ENCODE results near the gene STAC. TPM values are rescaled to one million over a fixed set of nuclear protein-coding genes. Genes with fewer than 3 reads are reported as not detected.
"Not testable (repeated sequence)": the region's sequence is repeated elsewhere in the genome, so short reads cannot be mapped to it uniquely, and the experiment has no call there.

Gene STAC
- total RNA-seq, 1 experiment from 2014 or later: not detected

DNA sequence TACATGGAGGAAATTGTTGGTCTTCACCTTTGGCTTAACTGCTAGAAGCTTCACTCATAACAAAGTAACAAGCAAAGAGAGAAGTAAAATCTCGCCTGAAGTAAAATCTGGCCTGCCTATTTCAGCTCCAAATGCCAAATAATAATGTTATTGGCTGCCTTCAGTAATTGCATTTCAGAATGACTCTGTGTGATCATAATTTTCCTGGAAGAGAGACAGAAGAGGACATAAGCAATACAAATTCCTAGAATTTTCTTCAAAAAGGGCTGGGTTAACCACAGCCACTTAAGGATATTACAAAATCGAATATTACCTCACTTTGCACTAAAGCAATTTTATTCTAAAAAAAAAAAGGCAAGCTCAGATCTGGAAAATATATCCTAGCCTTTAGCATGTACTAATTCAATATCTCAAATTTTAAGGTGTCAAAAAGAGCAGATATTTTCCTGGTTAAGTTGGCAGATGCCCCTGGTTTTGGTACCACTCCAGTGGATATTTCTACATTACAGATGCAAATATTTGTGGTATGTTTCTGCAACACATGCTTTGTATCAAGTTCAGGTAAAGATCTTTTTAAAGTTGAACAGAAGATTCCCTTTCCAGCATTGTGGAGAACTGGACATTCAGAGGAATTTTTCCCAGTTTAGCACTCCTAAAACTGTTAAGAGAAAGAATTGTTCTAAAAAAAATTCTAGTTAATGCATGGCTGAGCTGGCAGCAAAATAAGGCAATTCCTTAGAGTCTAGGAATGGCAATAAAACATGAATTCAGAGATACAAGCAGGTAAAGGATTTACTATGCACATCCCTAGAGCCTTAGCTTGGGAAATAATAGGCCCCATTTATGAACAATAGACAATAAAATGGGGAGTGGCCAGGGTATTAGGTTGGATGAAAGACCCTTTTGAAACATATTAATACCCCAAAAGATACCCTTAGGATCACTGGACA is 116.7 kb downstream of the STAC start:
- Histone ChIP-seq H3K9me2 (replicated peaks; ENCODE audit: insufficient read depth, low read length) (no peaks in the 10 kb centered on the region), H3K4me3 (ENCODE audit: low read length) (no peak overlapping the region), H3K79me2 (ENCODE audit: low read length) (no peaks in the 10 kb centered on the region), H4K20me1 (ENCODE audit: insufficient read depth, low read depth, low read length) (no peaks in the 10 kb centered on the region), H3K4me2 (ENCODE audit: low read depth, low read length, poor library complexity, severe bottlenecking) (no peak overlapping the region), H3K36me3 (ENCODE audit: insufficient read depth, low read length) (no peaks in the 10 kb centered on the region), H2AFZ (ENCODE audit: low read length) (no peak overlapping the region), H3K9ac (ENCODE audit: low read length) (no peak overlapping the region), H3K27ac (ENCODE audit: low read length) (no peak overlapping the region), H3K27me3 (ENCODE audit: low read length) (no peaks in the 10 kb centered on the region), H3K9me3 (ENCODE audit: low read length) (no peaks in the 10 kb centered on the region), H3K4me1 (ENCODE audit: low read length) (no peaks in the 10 kb centered on the region)
- DNase-seq: no peak

- H2AFZ ChIP-seq (ENCODE audit: low read length); H3K79me2 ChIP-seq (ENCODE audit: low read length); H3K4me1 ChIP-seq (ENCODE audit: low read length); H3K9me2 ChIP-seq (replicated peaks; ENCODE audit: insufficient read depth, low read length); H4K20me1 ChIP-seq (ENCODE audit: insufficient read depth, low read depth, low read length); H3K9ac ChIP-seq (ENCODE audit: low read length); H3K36me3 ChIP-seq (ENCODE audit: insufficient read depth, low read length); DNase-seq; H3K27me3 ChIP-seq (ENCODE audit: low read length); H3K4me2 ChIP-seq (ENCODE audit: low read depth, low read length, poor library complexity, severe bottlenecking); H3K4me3 ChIP-seq (ENCODE audit: low read length); H3K27ac ChIP-seq (ENCODE audit: low read length); H3K9me3 ChIP-seq (ENCODE audit: low read length): not testable (repeated sequence)
Measured at GRCh38 chr3:36500053-36500452, 119.7 kb downstream of the STAC start.

GRCh38 chr3:36501616-36502015 is 121.3 kb downstream of the STAC start:
- Histone ChIP-seq H2AFZ (ENCODE audit: low read length) (no peak overlapping the region), H3K79me2 (ENCODE audit: low read length) (no peaks in the 10 kb centered on the region), H3K36me3 (ENCODE audit: insufficient read depth, low read length) (no peaks in the 10 kb centered on the region), H3K9ac (ENCODE audit: low read length) (no peak overlapping the region), H3K27me3 (ENCODE audit: low read length) (no peaks in the 10 kb centered on the region), H3K27ac (ENCODE audit: low read length) (no peak overlapping the region), H3K4me2 (ENCODE audit: low read depth, low read length, poor library complexity, severe bottlenecking) (no peak overlapping the region), H3K9me2 (replicated peaks; ENCODE audit: insufficient read depth, low read length) (no peaks in the 10 kb centered on the region), H3K4me3 (ENCODE audit: low read length) (no peak overlapping the region), H3K9me3 (ENCODE audit: low read length) (no peaks in the 10 kb centered on the region), H3K4me1 (ENCODE audit: low read length) (no peaks in the 10 kb centered on the region), H4K20me1 (ENCODE audit: insufficient read depth, low read depth, low read length) (no peaks in the 10 kb centered on the region)
- no peak for DNase-seq

DNA sequence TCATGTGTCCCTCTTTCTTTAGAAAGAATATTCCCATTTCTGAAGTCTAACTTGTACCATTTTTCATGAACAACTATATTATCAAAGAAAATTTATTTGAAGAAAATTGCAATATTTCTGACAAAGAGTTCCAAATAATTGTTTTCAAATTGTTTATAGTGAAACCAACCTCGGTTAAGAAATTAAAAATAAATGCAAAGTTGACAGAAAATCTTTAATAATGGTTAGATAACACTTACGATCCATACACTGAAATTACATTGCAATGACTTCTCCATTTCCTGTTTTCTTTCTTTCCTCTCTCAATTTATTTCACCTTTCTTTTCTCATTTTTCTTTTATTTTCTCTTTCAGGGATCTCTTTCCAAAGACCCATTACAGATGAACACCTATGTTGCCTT is 125.1 kb downstream of the STAC start:
- Histone ChIP-seq H3K4me1 (ENCODE audit: low read length) (no peaks in the 10 kb centered on the region), H3K79me2 (ENCODE audit: low read length) (no peaks in the 10 kb centered on the region), H3K4me3 (ENCODE audit: low read length) (no peak overlapping the region), H3K9ac (ENCODE audit: low read length) (no peak overlapping the region), H3K4me2 (ENCODE audit: low read depth, low read length, poor library complexity, severe bottlenecking) (no peak overlapping the region), H3K9me3 (ENCODE audit: low read length) (no peaks in the 10 kb centered on the region), H3K9me2 (replicated peaks; ENCODE audit: insufficient read depth, low read length) (no peaks in the 10 kb centered on the region), H2AFZ (ENCODE audit: low read length) (no peak overlapping the region), H3K27ac (ENCODE audit: low read length) (no peak overlapping the region), H3K36me3 (ENCODE audit: insufficient read depth, low read length) (no peaks in the 10 kb centered on the region), H3K27me3 (ENCODE audit: low read length) (no peaks in the 10 kb centered on the region), H4K20me1 (ENCODE audit: insufficient read depth, low read depth, low read length) (no peaks in the 10 kb centered on the region)
- DNase-seq: no peak

GRCh38 chr3:36511791-36512486 is 131.6 kb downstream of the STAC start:
- H3K27ac ChIP-seq (ENCODE audit: low read length): no peak overlapping the region
- no peak for DNase-seq
- H3K79me2 ChIP-seq (ENCODE audit: low read length): no peaks in the 10 kb centered on the region
- no peak overlapping the region for H3K4me2 ChIP-seq (ENCODE audit: low read depth, low read length, poor library complexity, severe bottlenecking)
- no peaks in the 10 kb centered on the region for H3K36me3 ChIP-seq (ENCODE audit: insufficient read depth, low read length)
- no peak overlapping the region for H3K9ac ChIP-seq (ENCODE audit: low read length)
- no peaks in the 10 kb centered on the region for H3K4me1 ChIP-seq (ENCODE audit: low read length)
- H3K4me3 ChIP-seq (ENCODE audit: low read length): no peak overlapping the region
- no peaks in the 10 kb centered on the region for H3K9me2 ChIP-seq (replicated peaks; ENCODE audit: insufficient read depth, low read length)
- H3K9me3 ChIP-seq (ENCODE audit: low read length): no peaks in the 10 kb centered on the region
- H3K27me3 ChIP-seq (ENCODE audit: low read length): no peaks in the 10 kb centered on the region
- H4K20me1 ChIP-seq (ENCODE audit: insufficient read depth, low read depth, low read length): no peaks in the 10 kb centered on the region
- no peak overlapping the region for H2AFZ ChIP-seq (ENCODE audit: low read length)

- Histone ChIP-seq H3K79me2 (ENCODE audit: low read length) (no peaks in the 10 kb centered on the region), H3K36me3 (ENCODE audit: insufficient read depth, low read length) (no peaks in the 10 kb centered on the region), H3K27me3 (ENCODE audit: low read length) (no peaks in the 10 kb centered on the region), H3K9me2 (replicated peaks; ENCODE audit: insufficient read depth, low read length) (no peaks in the 10 kb centered on the region), H3K27ac (ENCODE audit: low read length) (no peak overlapping the region), H2AFZ (ENCODE audit: low read length) (no peak overlapping the region), H3K9me3 (ENCODE audit: low read length) (no peaks in the 10 kb centered on the region), H3K4me1 (ENCODE audit: low read length) (no peaks in the 10 kb centered on the region), H3K4me3 (ENCODE audit: low read length) (no peak overlapping the region), H3K4me2 (ENCODE audit: low read depth, low read length, poor library complexity, severe bottlenecking) (no peak overlapping the region), H4K20me1 (ENCODE audit: insufficient read depth, low read depth, low read length) (no peaks in the 10 kb centered on the region), H3K9ac (ENCODE audit: low read length) (no peak overlapping the region)
- DNase-seq: no peak
Measured at GRCh38 chr3:36512555-36512954, 132.3 kb downstream of the STAC start.

DNA sequence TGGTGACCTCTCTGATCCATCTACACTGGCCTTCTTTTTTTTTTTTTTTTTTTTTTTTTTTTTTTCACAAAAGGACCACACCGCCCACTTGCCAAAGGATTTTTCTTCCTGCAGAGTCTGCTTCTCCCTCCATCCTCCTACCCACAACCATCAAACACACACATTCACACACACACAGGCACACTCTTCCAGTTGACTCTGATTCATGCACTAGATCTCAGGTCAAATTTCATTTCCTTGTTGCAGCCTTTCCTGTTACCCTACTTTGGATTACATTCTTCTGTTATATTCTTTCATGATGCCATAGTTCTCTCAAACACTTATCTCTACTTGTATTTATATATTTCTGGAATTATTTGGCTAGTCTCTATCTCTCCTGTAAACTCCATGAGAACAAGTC is 133.9 kb downstream of the STAC start:
- H3K27ac ChIP-seq (ENCODE audit: low read length): no peak overlapping the region
- H3K9me3 ChIP-seq (ENCODE audit: low read length): no peaks in the 10 kb centered on the region
- H3K27me3 ChIP-seq (ENCODE audit: low read length): no peaks in the 10 kb centered on the region
- no peak overlapping the region for H3K4me3 ChIP-seq (ENCODE audit: low read length)
- no peak overlapping the region for H2AFZ ChIP-seq (ENCODE audit: low read length)
- H4K20me1 ChIP-seq (ENCODE audit: insufficient read depth, low read depth, low read length): no peaks in the 10 kb centered on the region
- no peak for DNase-seq
- no peaks in the 10 kb centered on the region for H3K9me2 ChIP-seq (replicated peaks; ENCODE audit: insufficient read depth, low read length)
- H3K4me1 ChIP-seq (ENCODE audit: low read length): no peaks in the 10 kb centered on the region
- H3K4me2 ChIP-seq (ENCODE audit: low read depth, low read length, poor library complexity, severe bottlenecking): no peak overlapping the region
- H3K79me2 ChIP-seq (ENCODE audit: low read length): no peaks in the 10 kb centered on the region
- H3K9ac ChIP-seq (ENCODE audit: low read length): no peak overlapping the region
- no peaks in the 10 kb centered on the region for H3K36me3 ChIP-seq (ENCODE audit: insufficient read depth, low read length)

DNA sequence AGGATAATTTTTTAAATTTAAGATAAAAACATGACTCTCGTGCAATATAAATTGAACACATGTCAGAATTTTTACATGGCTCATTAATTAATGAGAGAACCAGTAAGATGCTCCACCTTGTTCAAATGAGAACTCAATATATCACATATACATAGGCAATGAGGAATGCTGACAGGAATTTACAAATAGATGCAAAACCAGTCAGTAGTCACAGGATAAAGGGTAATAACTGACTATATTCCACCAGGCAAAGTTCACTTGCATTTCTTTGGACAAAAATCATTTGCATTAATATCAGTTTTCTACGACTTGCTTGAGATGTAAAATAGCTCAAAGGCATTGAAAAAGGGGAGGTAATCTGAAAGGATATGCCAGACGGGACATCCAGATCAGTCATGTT is 139.4 kb downstream of the STAC start:
- Histone ChIP-seq H3K27me3 (ENCODE audit: low read length) (no peaks in the 10 kb centered on the region), H3K4me3 (ENCODE audit: low read length) (no peak overlapping the region), H3K36me3 (ENCODE audit: insufficient read depth, low read length) (no peaks in the 10 kb centered on the region), H3K4me2 (ENCODE audit: low read depth, low read length, poor library complexity, severe bottlenecking) (no peak overlapping the region), H3K9me3 (ENCODE audit: low read length) (no peaks in the 10 kb centered on the region), H3K9me2 (replicated peaks; ENCODE audit: insufficient read depth, low read length) (no peaks in the 10 kb centered on the region), H3K27ac (ENCODE audit: low read length) (no peak overlapping the region), H3K4me1 (ENCODE audit: low read length) (no peaks in the 10 kb centered on the region), H3K79me2 (ENCODE audit: low read length) (no peaks in the 10 kb centered on the region), H2AFZ (ENCODE audit: low read length) (no peak overlapping the region), H4K20me1 (ENCODE audit: insufficient read depth, low read depth, low read length) (no peaks in the 10 kb centered on the region), H3K9ac (ENCODE audit: low read length) (no peak overlapping the region)
- no peak for DNase-seq

Data from Karpas-422 (cell line).